ENCODE results near the gene NKAP.
A peak's percentile ranks its signal among the peaks of the same experiment; 100 is the strongest.
"Not testable (repeated sequence)": the region's sequence is repeated elsewhere in the genome, so short reads cannot be mapped to it uniquely, and the experiment has no call there.

The NKAP gene

DNA sequence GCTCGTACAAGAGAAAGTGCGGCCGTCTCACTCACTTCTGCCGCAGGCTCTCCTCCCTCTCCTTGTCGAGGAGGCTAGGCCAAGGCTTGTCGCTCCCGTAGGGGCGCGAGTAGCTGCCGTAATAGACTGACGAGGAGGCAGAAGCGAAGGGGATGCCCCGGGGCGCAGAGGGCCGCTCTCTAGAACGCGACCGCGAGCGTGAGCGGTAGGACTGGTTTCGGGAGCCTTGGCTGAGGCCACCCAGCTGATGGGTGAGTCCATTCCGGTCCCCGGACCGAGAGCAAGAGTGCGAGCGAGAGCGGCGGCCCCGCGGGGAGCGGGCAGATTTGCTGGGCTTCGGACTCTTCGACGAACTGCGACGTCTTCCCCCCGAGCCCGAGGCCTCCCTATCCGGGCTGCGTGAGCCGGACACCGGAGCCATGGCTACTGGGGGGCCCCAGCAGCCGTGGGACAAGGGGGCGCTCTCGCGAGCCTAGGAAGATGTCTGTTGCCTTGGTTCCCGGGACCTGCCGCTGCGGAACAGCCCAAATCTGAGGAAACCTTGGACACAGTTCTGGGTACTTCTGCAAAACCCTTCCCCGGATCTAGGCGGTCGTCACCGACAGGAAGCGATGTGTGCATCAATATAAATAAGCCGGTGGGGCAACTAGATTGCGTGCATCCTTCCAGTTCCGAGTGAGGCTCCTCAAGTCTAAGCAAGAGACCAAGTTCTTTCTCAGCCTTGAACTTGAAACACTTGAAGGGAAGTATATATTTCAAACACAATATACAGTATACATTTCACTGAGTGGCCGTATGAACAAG, at the start of gene NKAP:
Gene NKAP, minus strand, starts transcription at position 567 of the 804 bp plus-strand sequence. Its CDS starts 146 bp downstream, at position 421.
- DNase-seq: peak; percentile 91

DNA sequence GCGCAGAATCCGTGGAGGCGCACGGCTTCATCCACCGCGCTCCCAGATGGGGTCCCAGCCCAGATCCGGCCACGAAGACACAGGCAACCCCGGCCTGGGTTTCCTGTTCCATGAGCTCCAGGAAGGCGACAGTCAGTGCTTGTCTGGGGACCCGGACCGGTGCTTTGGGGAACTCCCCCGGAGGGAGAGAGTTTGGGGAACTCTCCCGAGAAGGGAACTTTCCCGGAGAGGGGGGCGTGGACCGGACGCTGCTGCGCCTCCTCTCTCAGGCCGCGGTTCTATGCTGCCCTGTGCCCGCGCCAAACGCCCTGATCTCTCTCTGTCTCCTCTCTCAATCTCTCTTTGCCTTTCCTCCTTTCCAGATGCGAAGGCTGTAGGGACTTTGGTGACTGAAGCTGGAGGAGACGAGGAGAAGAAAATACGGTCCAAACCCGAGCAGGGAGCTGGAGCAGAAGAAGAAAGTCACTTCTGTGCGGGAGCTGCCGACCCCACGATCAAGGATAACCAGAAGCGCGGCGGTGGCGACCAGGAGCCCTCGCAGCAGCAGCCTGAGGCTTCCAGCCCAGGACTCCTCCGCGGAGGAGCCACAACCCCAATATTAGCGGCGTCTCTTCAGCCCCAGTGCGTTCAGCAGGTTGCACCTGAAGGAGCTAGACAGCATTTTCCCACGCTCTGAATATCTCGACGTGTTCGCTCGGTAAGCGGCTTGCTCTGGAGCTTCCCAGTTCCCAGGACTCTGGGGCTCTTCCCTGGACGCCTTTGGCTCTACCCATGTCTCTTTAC, 47.6 kb upstream of the NKAP start:
- DNase-seq: no peak

DNA sequence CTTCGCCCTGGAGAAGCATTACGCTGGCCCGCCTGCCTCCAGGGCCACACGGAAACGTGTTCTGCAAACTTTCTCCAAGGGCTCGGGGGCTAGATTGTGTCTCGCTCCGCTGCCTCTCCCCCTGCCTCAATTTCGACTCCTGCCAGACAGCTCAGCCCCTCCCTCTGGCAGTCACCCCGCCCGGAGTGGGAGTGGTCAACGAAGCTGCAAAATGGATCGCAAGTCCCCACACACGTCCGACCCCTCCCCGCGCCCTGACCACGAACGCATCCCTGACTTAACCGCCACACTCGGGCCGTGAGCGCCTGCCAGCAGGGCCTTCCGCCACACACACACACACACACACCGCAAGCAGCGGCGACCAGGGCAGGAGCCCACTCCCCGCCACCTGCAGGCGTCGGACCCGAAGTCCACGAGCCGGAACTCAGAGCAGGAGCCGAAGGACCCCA, 47.0 kb upstream of the NKAP start:
- no peak for DNase-seq

DNA sequence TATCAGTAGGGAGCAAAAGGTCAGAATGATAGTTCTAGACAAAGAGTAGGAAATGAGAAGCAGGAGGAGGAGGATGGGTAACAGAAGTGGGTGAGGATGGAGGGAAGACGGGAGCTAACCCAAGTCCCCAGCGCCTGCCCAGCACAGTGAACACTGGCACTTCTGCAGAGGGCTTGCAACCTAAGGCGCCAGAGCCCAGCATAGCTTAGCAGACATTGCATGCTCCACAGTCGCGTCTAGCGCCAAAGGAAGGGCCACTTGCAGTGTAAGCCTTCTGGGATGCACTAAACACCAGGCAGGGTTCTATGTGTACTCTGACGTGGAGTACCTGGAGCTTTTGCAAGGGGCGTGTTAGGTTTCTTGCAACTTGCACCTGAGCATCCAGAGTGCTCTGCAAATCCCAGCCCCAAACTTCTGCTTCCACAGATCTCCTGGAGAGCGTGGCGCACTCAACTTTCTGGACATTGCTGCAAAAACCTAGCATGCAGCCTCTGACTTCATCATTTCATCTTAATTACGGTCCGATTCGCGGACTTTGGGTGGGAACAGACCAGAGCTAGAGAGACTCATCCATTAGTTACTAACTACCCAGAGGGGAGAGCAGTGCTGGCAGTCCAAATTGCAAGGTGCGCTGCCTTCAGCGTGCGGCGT, 46.5 kb upstream of the NKAP start:
- no peak for DNase-seq

DNA sequence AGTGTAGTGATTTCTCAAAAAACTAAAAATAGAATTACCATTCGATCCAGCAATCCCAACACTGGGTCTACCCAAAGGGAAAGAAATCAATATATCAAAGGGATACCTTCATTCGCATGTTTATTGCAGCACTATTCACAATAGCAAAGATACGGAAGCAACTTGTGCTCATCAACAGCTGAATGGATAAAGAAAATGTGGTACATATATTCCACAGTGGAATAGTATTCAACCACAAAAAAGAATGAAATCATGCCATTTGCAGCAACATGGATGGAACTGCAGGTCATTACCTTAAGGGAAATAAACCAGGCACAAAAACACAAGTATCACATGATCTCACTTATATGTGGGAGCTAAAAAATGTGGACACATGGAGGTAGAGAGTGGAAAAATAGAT, 42.7 kb upstream of the NKAP start:
- no peak for DNase-seq

DNA sequence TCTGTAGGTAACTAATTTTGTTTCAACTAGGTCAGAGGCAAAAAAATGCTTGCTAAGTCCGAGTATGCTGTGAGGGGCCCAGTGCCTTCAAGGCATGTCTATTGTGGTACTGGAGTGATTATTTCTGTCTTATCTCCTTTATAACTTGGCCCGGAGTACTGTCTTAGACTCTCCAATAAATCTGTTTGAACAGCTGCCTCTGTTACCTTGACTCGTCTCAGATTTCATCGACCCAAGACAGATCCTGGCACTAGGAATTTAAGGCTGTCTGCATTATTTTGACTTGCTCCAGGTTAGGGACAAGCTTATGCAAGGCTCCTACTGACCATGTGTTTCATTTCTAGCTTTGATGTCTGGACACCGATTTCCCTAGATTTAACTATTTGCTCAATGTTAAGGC, 41.1 kb upstream of the NKAP start:
- DNase-seq: no peak

DNA sequence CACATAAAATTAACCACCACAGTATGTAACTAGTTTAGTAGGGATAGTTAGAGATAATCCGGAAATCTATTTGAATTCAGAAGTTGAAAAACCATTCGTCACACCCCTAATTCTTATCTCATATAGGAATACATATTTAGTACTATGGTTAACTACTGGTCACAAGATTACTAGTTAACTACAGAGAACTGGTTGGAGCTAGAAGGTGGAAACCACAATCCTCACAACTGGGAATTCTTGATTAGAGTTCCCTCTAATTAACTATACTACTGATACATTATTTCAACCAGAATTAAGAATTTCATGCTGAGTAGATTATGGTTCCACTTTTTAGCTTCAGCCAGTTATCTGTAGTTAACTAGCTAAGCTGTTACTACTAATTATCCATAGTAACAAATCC, 39.9 kb upstream of the NKAP start:
- DNase-seq: no peak

DNA sequence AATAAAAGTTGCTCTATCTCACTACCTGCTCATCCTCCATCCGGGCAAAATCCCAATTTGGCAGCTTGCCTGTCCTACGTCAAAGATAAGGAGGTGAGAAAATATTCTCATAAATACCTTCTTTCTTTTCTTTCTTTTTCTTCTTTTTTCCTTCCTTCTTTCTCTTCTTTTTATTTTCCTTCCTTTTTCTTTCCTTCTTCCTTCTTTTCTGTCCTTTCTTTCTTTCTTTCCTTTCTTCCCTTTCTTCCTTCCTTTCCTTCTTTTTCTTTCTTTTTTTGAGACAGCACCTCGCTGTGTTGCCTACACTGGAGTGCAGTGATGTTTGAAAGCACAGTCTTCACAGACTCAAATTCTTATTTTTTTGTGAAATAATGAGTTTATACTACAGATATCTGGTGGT, 38.6 kb upstream of the NKAP start:
- DNase-seq: no peak

DNA sequence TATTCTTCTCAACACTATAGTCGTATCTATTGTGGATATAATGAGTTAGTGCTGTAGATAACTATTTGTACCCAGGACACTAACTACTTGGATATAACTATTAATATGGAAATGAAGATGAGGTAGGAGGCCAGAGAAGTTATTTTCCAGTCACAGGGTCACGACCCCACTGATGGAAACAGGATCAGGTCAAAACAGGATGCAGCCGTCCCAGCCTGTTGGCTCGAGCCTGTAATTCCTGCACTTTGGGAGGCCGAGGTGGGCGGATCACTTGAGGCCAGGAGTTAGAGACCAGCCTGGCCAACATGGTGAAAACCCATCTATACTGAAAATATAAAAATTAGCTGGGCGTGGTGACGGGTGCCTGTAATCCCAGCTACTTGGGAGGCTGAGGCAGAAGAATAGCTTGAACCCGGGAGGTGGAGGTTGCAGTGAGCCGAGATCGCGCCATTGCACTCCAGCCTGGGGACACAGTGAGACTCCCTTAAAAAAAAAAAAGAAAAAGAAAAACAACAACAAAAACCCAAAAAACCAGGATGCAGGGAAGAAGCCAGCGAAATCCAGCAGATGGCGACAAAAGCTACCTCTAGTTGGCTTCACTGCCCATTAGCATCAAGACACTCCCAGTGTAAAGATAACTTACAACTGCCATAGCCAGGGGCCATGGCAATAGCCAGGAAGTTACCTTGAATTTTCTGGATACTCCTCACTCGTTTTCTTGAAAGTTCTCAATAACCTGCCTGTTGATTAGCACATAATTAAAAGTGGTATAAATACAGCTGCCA, 37.9 kb upstream of the NKAP start:
- DNase-seq: no peak

DNA sequence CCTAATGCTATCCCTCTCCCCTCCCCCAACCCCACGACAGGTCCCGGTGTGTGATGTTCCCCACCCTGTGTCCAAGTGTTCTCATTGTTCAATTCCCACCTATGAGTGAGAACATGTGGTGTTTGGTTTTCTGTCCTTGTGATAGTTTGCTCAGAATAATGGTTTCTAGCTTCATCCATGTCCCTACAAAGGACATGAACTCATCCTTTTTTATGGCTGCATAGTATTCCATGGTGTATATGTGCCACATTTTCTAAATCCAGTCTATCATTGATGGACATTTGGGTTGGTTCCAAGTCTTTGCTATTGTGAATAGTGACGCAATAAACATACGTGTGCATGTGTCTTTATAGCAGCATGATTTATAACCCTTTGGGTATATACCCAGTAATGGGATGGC, 33.6 kb upstream of the NKAP start:
- DNase-seq: not testable (repeated sequence)

DNA sequence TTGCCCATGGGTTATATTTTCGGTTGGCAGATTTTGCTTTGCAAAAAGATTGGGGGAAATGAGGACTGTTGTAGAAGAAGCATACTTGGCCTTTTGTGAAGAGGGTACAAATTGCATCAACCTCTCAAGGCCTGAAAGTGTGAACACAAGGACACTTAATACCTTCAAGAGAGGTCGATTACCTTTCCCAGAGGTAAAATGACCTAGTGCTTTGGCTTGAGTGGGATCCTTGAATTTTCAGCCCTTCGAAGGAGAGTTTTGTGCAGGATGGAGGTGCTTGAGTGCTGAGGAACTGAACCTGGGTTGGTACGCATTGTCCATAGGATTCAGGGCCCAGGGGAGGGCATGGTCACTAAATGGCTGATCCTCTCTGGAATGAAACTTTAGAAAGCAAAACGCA, 27.6 kb upstream of the NKAP start:
- no peak for DNase-seq

DNA sequence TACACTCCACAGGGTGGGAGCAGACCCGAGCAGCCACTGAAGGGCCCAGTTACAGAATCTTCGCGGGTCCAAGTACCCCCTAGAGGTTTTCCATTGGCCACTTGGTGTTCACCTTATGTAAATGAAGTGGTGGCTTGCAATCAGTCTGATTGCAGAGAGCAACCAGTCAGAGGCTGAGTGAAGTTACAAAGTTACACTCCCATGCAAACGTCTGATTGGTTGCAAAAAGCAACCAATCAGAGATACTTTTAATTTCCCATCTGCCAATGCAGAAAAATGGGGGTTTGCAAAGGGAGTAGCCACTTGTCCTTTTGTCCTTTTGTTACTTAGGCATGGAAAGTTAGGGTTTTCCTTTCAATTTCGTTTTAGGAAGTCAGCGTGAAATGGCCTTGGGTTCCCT, 27.0 kb upstream of the NKAP start:
- no peak for DNase-seq

DNA sequence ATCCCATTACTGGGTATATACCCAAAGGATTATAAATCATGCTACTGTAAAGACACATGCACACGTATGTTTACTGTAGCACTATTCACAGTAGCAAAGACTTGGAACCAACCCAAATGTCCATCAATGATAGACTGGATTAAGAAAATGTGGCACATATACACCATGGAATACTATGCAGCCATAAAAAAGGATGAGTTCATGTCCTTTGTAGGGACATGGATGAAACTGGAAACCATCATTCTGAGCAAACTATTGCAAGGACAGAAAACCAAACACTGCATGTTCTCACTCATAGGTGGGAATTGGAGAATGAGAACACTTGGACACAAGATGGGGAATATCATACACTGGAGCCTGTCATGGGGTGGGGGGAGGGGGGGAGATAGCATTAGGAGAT, 23.3 kb upstream of the NKAP start:
- DNase-seq: not testable (repeated sequence)

DNA sequence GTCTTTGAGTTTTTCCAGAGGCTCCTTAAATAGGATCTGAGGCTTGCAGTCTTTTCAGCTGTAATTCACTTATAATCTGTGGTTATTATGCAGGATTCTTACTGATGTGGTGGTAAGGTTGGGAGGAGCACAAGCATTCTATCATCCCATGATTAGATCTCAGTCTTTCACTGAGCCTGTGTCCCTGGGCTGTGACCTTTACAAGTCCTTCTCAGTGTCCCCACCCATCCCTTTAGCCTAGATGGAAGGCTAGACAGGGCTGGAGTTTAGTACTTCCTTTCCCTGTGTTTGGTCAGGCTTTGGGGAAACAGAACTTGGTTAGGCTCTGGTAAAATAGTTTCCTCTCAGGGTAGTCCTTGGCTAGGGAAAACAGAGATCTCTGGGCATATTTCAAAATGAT, 17.1 kb upstream of the NKAP start:
- no peak for DNase-seq

DNA sequence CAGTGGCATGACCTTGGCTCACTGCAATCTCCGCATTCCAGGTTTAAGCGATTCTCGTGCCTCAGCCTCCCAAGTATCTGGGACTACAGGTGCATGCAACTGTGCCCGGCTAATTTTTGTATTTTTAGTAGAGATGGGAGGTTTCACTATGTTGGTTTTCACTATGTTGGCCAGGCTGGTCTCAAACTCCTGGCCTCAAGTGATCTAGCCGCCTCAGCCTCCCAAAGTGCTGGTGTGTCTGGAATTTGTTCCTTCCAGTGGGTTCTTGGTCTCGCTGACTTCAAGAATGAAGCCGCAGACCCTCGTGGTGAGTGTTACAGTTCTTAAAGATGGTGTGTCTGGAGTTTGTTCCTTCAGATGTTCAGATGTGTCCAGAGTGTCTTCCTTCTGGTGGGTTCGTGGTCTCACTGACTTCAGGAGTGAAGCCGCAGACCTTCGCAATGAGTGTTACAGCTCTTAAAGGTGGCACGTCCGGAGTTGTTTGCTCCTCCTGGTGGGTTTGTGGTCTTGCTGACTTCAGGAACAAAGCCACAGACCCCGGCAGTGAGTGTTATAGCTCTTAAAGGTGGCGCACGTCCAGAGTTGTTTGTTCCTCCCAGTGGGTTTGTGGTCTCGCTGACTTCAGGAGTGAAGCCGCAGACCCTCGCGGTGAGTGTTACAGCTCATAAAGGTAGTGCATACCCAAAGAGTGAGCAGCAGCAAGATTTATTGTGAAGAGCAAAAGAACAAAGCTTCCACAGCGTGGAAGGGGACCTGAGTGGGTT, 12.4 kb upstream of the NKAP start:
- not testable (repeated sequence) for DNase-seq

DNA sequence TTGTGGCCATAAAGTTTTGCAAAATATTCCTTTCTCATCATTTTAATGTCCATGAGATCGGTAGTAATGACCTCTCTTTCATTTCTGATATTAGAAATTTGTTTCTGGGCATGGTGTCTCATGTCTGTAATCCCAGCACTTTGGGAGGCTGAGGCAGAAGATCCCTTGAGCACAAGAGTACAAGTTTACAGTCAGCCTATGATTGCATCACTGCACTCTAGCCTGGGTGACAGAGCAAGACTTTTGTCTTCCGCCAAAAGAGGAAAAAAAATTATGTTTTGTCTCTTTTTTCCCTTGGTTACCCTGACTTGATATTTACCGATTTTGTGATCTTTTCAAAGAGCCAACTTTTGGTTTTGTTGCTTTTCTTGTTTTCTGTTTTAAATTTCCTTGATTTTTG, 10.8 kb upstream of the NKAP start:
- no peak for DNase-seq

DNA sequence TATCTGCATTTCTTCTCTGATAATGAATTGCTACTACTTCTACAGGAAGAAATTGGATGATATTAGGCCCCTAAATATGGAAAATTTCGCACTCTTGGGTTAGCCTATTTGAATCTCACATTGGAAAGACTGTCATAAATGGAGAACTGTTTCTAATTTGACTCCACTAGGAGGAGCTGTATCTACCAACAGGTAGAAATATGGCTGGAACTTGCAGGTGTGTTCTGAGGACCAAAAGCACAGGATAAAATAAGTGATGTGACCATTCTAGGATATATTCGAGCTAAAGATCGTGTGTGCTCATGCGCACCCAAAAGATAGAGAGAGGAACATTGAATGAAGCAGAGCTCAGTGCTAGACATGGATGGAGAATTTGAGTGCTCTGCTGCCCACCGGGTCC, 4.8 kb upstream of the NKAP start:
- DNase-seq: no peak

DNA sequence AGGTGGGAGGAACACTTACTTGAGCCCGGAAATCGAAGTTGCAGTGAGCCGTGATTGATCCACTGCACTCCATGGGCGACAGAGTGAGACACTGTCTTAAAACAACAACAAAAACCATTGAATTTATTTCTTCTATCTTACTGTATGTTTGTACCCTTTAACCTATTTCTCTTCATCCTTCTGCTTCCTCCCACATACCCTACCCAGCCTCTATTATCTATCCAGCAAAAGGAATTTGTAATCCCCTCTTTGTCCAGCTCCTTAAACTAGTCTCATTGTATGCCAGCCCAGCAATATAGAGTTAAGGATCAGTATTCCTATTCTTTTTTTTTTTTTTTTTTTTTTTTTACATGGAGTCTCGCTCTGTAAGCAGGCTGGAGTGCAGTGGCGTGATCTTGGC, 1.9 kb upstream of the NKAP start:
- DNase-seq: no peak

DNA sequence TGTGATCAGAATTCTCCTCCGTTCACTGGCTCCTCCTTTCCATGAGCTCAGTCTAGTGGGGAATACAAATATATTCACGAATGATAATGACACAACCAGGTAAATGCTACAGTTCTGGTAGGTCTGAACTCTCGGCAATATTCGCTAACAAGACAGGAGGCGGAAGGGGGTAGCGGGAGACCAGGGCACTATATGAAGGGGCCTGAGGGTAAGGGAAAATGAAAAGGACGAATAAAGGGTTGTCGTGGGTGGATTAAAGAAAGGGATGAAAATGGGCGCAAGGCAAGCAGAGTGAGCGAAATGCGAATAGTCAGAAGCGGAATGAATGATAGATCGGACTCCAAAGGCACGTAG, 743 bp downstream of the NKAP start:
- DNase-seq: no peak

DNA sequence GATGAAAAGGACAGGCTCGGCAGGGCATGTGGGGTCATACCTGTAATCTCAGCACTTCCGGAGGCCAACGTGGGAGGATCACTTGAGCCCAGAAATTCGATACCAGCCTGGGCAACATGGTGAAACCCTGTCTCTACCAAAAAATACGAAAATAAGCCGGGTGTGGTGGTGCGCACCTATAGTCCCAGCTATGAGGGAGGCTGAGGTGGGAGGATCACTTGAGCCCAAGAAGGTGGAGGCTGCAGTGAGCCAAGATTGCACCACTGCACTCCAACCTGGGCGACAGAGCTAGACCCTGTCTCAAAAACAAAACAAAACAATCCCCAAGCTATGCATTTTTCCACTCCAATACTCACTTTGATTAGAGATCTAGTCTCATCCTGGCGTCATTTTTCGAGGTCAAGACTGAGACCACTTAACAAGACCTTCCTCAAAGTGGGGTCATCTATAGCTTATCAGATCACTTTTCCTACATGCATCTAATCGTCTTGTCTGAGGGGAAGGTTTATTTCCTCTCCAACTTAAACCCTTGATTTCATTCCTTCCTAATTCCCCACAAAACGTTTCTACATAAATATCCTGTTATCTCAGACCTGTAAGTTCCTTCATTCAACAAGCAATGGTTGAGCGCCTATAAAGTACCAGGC, 1.3 kb downstream of the NKAP start:
- no peak for DNase-seq

DNA sequence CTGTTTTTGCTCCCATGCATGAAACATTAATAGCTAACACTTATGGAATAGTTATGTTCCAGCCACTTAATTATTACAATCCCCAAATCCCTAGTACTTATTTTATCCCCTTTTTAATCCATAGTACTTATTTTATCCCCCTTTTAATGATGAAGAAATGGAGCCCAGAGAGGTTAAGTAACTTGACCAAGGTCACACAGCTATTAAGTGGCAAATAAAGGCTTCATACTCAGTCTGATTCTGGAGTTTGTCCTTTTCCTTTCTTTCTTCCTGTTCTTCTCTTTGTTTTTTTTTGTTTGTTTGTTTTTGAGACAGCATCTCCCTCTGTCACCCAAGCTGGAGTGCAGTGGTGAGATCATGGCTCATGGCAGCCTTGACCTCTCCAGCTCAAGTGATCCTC, 2.2 kb downstream of the NKAP start:
- no peak for DNase-seq

Measured in femur (tissue), 1 donor.